ENCODE results near the gene PLD6.

The PLD6 gene

DNA sequence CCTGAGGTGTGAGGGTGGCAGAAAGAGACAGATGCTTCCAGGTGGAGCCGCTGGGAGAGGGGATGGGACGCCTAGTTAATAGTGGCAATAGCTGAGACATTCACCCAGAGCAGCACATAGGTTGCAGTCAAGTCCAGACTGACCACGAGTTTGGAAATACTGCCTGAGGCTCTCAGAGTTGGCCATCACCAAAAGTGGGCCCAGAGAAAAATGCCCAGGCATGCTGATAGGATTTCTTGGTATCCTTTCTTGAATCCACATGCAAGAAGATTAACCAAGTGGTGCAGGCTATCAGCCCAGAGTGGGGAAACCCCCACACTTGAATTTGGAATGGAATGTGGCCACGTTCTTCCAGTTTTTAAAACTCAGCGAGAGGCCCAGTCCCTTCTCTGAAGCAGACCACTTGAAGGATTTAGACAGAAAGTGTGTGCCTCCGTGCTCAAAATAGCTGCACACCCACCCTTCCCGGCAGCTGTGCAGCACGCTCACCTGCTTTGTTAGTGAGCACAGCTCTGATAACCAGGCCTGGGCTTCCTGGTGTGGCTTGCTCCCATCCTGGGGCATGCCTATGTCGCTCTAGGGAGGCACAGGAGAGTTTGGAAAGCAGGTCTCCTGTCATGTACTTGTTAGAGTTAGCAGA lies 35.7 kb downstream of the PLD6 start:
- TF ChIP-seq, protein P1, sequence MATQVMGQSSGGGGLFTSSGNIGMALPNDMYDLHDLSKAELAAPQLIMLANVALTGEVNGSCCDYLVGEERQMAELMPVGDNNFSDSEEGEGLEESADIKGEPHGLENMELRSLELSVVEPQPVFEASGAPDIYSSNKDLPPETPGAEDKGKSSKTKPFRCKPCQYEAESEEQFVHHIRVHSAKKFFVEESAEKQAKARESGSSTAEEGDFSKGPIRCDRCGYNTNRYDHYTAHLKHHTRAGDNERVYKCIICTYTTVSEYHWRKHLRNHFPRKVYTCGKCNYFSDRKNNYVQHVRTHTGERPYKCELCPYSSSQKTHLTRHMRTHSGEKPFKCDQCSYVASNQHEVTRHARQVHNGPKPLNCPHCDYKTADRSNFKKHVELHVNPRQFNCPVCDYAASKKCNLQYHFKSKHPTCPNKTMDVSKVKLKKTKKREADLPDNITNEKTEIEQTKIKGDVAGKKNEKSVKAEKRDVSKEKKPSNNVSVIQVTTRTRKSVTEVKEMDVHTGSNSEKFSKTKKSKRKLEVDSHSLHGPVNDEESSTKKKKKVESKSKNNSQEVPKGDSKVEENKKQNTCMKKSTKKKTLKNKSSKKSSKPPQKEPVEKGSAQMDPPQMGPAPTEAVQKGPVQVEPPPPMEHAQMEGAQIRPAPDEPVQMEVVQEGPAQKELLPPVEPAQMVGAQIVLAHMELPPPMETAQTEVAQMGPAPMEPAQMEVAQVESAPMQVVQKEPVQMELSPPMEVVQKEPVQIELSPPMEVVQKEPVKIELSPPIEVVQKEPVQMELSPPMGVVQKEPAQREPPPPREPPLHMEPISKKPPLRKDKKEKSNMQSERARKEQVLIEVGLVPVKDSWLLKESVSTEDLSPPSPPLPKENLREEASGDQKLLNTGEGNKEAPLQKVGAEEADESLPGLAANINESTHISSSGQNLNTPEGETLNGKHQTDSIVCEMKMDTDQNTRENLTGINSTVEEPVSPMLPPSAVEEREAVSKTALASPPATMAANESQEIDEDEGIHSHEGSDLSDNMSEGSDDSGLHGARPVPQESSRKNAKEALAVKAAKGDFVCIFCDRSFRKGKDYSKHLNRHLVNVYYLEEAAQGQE (IDR thresholded peaks at IDR 0.05; ENCODE audit: insufficient read depth in 1 of 2, low read depth in 2 of 2, low read length in 2 of 2), result no peak
- no peak for TF ChIP-seq TAF1 (IDR thresholded peaks at IDR 0.05; ENCODE audit: borderline replicate concordance, insufficient read depth, low read length)
- no peak for TF ChIP-seq SIN3A (IDR thresholded peaks at IDR 0.05; ENCODE audit: borderline replicate concordance, insufficient read depth, low read length)
- no peak for TF ChIP-seq POLR2AphosphoS5 (IDR thresholded peaks at IDR 0.05; ENCODE audit: low read depth, low read length)
- no peak for TF ChIP-seq FOXP2 (optimal IDR thresholded peaks at IDR 0.05; ENCODE audit: borderline replicate concordance, extremely low read depth, extremely low read length, insufficient read depth)

DNA sequence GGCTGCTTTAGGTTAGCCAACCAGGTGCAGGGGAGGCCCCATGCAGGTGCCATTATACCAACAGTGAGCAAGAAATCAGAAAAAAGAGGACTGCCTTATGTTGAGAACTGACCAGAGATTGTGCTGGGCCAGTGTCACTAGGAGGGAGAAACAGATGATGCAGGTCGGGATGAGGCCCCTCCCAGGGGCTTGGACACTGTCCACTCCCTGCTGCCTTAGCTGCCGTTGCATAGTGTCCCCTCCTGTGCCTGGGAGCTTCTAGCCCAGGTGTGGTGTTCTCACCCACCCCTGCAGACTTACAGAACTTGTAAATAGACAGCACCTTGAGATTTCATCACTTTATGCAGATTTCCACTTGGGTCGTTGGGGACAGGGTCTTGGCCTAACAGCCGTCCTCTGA lies 36.7 kb downstream of the PLD6 start:
- TF ChIP-seq POLR2AphosphoS5 (IDR thresholded peaks at IDR 0.05; ENCODE audit: low read depth, low read length) (no peak), SIN3A (IDR thresholded peaks at IDR 0.05; ENCODE audit: borderline replicate concordance, insufficient read depth, low read length) (no peak), TAF1 (IDR thresholded peaks at IDR 0.05; ENCODE audit: borderline replicate concordance, insufficient read depth, low read length) (no peak), FOXP2 (optimal IDR thresholded peaks at IDR 0.05; ENCODE audit: borderline replicate concordance, extremely low read depth, extremely low read length, insufficient read depth) (no peak)
- TF ChIP-seq, protein P1 (IDR thresholded peaks at IDR 0.05; ENCODE audit: insufficient read depth in 1 of 2, low read depth in 2 of 2, low read length in 2 of 2), result no peak

DNA sequence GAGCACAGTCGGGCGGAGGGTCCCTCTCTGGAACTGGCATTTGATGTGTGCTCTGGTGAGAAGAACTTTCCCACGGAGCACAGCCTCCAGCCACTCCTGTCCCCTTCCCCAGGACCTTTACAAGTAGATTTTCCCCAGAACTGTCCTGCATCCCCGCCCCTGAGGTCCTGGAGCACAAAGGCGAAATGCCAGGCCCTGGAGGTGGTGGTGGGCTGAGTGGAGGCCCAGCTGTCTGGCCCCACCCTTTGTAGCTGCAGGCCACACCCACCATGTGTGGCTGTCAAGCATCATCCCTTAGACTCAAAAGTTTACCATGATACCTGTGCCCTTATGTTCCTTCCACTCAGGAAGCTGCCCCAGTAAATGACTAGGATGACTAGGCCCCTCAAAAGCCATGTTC lies 37.7 kb downstream of the PLD6 start:
- no peak for TF ChIP-seq POLR2AphosphoS5 (IDR thresholded peaks at IDR 0.05; ENCODE audit: low read depth, low read length)
- no peak for TF ChIP-seq FOXP2 (optimal IDR thresholded peaks at IDR 0.05; ENCODE audit: borderline replicate concordance, extremely low read depth, extremely low read length, insufficient read depth)
- TF ChIP-seq TAF1 (IDR thresholded peaks at IDR 0.05; ENCODE audit: borderline replicate concordance, insufficient read depth, low read length), result no peak
- TF ChIP-seq, protein P1 (IDR thresholded peaks at IDR 0.05; ENCODE audit: insufficient read depth in 1 of 2, low read depth in 2 of 2, low read length in 2 of 2), result no peak
- TF ChIP-seq SIN3A (IDR thresholded peaks at IDR 0.05; ENCODE audit: borderline replicate concordance, insufficient read depth, low read length), result no peak

DNA sequence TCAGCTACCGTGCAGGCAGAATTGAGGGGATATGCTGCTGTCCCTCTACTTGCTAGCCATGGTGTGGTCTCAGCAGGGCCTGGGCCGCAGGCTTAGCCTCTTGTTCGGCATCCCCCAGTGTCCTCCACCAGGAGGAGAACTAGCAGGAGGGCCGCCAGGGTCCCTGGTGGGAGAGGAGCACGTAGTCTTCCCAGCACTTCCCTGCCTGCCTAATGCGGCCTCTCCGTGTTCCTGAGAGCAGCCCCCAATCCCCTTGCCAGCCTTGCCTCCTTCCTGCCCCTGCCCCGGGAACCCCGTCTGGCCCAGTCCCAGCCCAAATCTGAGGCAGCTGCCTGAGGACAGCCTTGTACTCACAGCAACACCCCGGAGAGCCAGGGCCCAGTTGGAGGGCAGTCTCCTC lies 38.1 kb downstream of the PLD6 start:
- TF ChIP-seq TAF1 (IDR thresholded peaks at IDR 0.05; ENCODE audit: borderline replicate concordance, insufficient read depth, low read length), result no peak
- TF ChIP-seq, protein P1 (IDR thresholded peaks at IDR 0.05; ENCODE audit: insufficient read depth in 1 of 2, low read depth in 2 of 2, low read length in 2 of 2), result no peak
- TF ChIP-seq SIN3A (IDR thresholded peaks at IDR 0.05; ENCODE audit: borderline replicate concordance, insufficient read depth, low read length), result no peak
- no peak for TF ChIP-seq POLR2AphosphoS5 (IDR thresholded peaks at IDR 0.05; ENCODE audit: low read depth, low read length)
- no peak for TF ChIP-seq FOXP2 (optimal IDR thresholded peaks at IDR 0.05; ENCODE audit: borderline replicate concordance, extremely low read depth, extremely low read length, insufficient read depth)
